HUDEP-2 (cell line): Measurements from ENCODE around the gene PPP2R2B.

Experiments used
- DNase-seq, 76 experiments: peaks; one replicate each; lab custom pipeline; 2025; ENCODE audit not compliant: unreplicated experiment in 76 of 76; lab: John Stamatoyannopoulos, UW

PPP2R2B gene

GRCh38 chr5:146789712-146790653 lies 88.6 kb downstream of the PPP2R2B start:
- no peak for DNase-seq

GRCh38 chr5:146788898-146789297 lies 89.7 kb downstream of the PPP2R2B start:
- no peak for DNase-seq

GRCh38 chr5:146785065-146785464 lies 93.5 kb downstream of the PPP2R2B start:
- no peak for DNase-seq

- DNase-seq = no peak
Measured at GRCh38 chr5:146781157-146781556, 97.4 kb downstream of the PPP2R2B start.

DNA sequence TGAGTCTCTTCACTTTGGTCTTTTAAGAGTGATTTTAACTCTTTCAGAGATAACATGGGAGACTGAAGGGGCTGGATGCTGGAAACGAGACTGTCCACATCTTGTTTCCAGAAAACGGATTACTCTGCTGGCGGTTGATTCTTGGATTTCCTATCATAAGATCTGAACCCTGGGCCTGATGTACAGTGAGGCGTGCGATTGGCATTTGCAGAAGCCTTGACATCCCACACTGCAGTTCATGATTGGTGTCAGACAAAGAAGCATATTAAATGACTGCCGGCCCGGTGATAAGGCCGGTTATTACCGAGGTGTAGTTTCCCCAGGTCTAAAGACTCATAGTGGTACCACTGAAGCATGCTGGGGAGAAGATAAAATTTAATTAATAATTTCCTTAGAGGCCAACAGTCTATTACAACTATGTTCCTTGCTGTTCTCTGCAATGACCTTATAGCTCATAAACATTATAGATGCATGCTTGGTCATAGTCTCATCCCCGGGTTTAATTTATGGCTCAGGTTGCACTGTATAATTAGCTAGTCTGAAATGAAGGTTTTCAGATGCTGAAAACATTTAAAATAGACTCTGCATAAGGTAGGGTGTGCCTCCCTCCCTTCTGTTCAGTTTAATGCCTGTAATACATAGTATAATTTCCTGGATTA lies 99.2 kb downstream of the PPP2R2B start:
- DNase-seq = no peak

DNA sequence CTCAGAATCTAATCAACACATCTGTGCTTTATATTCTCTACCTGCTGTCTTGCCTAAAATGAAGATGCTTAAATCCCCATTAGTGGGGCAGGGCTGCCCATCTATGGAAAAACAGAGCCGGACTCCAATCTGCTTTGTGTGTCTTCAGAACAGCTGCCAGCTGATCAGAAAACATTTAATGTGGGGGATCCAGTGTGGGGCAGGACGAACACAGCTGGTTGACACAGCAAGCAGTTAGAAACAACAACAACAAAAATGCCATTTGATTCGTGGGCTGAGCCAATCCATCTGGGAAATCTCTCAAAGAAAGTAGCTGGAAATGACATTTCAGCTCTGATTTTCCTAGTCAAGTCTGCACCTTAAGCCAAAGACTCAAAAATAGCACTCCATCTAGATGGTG lies 99.8 kb downstream of the PPP2R2B start:
- DNase-seq = no peak

- DNase-seq = no peak
Measured at GRCh38 chr5:146778261-146778660, 100.3 kb downstream of the PPP2R2B start.

DNA sequence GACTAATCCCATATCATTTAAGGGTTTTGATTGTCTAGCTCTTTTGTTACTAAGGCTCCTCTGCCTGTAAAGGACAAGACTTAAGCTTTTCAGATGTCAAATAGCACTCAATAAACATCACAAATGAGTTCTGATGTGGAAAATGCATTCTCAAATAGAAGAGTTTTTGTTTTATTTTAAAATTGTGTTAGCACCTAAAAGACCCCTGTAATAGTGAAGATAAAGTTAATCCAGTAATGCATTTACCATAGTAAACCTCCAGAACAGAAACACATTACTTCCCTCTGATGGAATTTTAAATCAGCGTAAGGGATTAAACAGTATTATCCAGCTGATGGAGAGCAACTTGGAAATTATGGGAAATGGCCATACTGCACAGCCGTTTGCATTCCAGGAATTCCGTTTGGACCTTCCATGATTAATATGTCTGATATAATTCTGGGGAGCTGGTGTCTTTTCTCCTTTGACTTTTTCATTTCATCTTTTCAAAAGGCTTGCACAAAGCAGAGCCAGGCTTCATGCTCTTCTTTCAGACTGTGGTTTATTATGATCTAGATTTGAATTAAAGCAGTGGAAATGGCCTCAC lies 105.6 kb downstream of the PPP2R2B start:
- DNase-seq = no peak

DNA sequence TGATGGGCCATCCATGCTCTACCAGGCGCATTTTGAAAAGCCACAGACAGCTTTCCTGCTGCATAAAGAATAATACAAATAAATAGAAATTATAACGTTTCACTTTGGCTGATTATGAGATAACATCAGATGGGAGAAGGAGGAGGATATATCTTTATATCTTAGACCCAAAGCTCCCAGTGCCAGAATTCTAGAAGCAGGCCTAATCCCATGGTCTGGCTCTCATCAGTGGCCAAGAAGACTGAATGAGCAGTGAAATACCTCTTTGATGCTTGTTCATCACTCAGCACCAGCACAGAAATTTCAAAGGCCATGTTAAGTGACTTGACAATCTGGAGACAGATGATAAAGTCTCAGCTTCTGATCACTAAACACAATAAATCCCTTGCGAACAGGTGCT lies 107.6 kb downstream of the PPP2R2B start:
- no peak for DNase-seq

- DNase-seq = no peak
Measured at GRCh38 chr5:146770546-146770945, 108.0 kb downstream of the PPP2R2B start.

DNA sequence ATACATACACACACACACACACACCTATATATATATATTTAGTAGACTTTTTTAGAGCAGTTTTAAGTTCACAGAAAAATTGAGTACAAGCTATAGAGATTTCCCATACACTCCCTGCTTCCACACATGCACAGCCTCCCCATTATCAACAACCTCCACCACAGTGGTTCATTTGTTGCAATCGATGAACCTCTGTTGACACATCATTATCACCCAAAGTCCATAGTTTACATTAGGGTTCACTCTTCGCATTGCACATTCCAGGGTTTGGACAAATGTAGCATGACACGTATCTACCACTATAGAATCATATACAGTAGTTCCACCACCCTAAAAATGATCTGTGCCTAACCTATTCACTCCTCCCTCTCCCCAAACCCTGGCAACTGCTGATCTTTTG lies 111.0 kb downstream of the PPP2R2B start:
- DNase-seq = no peak

DNA sequence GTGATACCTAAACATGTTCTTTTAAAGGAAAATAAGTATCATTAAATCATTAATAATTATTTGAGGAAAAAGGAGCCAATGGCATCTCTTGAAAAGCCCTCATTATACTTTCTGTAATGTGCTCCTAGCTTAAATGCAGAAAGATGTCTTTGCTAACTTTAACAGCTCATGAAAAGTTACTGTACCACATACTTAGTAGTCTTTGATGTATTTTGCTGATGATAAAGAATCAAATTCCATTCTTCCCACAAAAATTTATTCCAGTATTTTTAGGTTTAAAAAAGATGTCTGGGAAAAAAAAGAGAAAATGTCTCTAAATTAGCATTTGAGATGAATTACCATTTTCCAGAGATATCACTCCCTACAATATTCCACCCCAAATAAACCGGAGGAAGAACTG lies 112.5 kb downstream of the PPP2R2B start:
- no peak for DNase-seq

- no peak for DNase-seq
Measured at GRCh38 chr5:146765089-146765832, 113.3 kb downstream of the PPP2R2B start.

GRCh38 chr5:146762830-146763229 lies 115.7 kb downstream of the PPP2R2B start:
- no peak for DNase-seq

GRCh38 chr5:146761811-146762210 lies 116.7 kb downstream of the PPP2R2B start:
- no peak for DNase-seq

DNA sequence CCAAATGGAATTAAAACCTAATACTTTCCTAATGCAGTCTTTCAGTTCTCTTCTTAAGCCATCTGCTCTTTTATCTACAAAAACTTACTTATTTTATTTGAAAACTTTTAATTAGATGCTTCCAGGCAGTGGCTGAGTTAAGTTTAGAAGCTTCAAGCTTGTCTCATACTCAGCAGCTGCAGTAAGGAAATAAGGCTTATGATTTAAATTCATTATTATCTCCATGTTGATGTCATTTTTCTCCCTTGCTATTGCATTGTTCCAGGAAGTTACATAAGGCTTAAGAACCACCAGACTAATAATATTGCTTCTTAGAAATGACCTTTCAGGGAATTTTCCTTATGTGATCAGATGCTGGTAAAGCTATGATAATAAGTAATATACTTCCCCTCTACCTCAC lies 119.6 kb downstream of the PPP2R2B start:
- no peak for DNase-seq

GRCh38 chr5:146758076-146758475 lies 120.5 kb downstream of the PPP2R2B start:
- no peak for DNase-seq

GRCh38 chr5:146756546-146756945 lies 122.0 kb downstream of the PPP2R2B start:
- DNase-seq = no peak

- DNase-seq = no peak
Measured at GRCh38 chr5:146755793-146756192, 122.8 kb downstream of the PPP2R2B start.

GRCh38 chr5:146754621-146755020 lies 123.9 kb downstream of the PPP2R2B start:
- no peak for DNase-seq

- no peak for DNase-seq
Measured at GRCh38 chr5:146753641-146754040, 124.9 kb downstream of the PPP2R2B start.
